Central memory CD8-positive, alpha-beta T cell (primary cell): Measurements from ENCODE around the gene MACROD2.

Experiments
- ATAC-seq: fragments of 150-1000 bp; cut with Tn5 transposase; replicated peaks from 2 replicates; pipeline ENCODE4 v1.10.0; 2022; ENCODE audit warnings: mild to moderate bottlenecking, moderate FRiP score, moderate number of reproducible peaks; ENCODE audit not compliant: poor library complexity, severe bottlenecking; ENCODE audit errors: extremely low read depth
- DNase-seq, 2 donors: peaks; one replicate each; pipeline ENCODE4 v3.0.0; 2021; ENCODE audit warnings: low spot score in 2 of 2
- H3K27ac Mint-ChIP-seq: one replicate; pipeline ENCODE4 v1.8.0; 2022; ENCODE audit warnings: low read depth, mild to moderate bottlenecking, moderate library complexity, mixed read lengths
- H3K27me3 Mint-ChIP-seq: one replicate; pipeline ENCODE4 v1.8.0; 2022; ENCODE audit warnings: mixed read lengths
- H3K36me3 Mint-ChIP-seq: one replicate; pipeline ENCODE4 v1.8.0; 2022; ENCODE audit warnings: mild to moderate bottlenecking, moderate library complexity, mixed read lengths; ENCODE audit not compliant: insufficient read depth
- H3K4me1 Mint-ChIP-seq: one replicate; pipeline ENCODE4 v1.8.0; 2022; ENCODE audit warnings: mixed read lengths
- H3K4me3 Mint-ChIP-seq: one replicate; pipeline ENCODE4 v1.8.0; 2022; ENCODE audit warnings: mild to moderate bottlenecking, moderate library complexity, mixed read lengths
- H3K9me3 Mint-ChIP-seq: one replicate; pipeline ENCODE4 v1.8.0; 2022; ENCODE audit warnings: mixed read lengths

The MACROD2 gene

DNA sequence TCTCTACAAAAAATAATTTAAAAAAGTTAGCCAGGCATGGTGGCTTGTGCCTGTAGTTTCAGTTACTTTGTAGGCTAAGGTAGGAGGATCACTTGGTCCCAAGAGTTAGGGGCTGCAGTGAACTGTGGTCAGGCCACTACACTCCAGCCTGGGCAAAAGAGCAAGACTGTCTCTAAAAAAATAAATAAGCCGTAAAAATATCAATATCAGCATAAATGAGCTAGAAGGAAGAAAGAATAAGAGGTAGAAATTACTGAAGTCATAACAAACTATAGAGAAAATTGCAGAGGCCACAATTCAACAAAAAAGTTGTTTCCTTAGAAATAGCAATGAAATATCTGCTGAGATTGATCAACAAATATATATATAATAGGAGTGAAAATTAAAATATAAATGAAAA lies 1169.4 kb downstream of the MACROD2 start:
- Mint-ChIP-seq H3K27me3 (no peaks in the 10 kb centered on the region), H3K9me3 (peaks cover 4% of the 10 kb centered on the region), H3K4me1 (peaks cover 6% of the 10 kb centered on the region), H3K36me3 (no peaks in the 10 kb centered on the region), H3K27ac (no peak overlapping the region), H3K4me3 (no peak overlapping the region)
- ATAC-seq, result no peak
- no peak for DNase-seq

DNA sequence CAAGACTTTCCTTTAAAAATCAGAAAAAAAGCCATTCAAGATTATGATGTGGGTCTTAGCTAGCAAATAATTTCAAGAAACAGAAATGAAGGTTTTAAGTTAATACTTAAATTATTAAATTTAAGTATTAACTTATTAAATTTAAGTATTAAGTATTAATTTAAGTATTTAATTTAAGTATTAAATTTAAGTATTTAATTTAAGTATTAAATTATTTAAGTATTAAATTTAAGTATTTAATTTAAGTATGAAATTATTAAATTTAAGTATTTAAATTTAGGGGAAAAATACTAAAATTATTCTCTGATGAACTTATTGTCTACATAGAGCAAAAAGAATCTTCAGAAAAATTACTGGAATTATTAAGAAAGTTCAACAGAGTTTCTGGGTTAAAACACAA lies 1171.4 kb downstream of the MACROD2 start:
- peaks cover 14% of the 10 kb centered on the region for H3K9me3 Mint-ChIP-seq
- H3K36me3 Mint-ChIP-seq, result no peaks in the 10 kb centered on the region
- DNase-seq, result no peak
- no peak overlapping the region for H3K27ac Mint-ChIP-seq
- H3K27me3 Mint-ChIP-seq, result no peaks in the 10 kb centered on the region
- H3K4me3 Mint-ChIP-seq, result no peak overlapping the region
- ATAC-seq, result no peak
- peaks cover 6% of the 10 kb centered on the region for H3K4me1 Mint-ChIP-seq

DNA sequence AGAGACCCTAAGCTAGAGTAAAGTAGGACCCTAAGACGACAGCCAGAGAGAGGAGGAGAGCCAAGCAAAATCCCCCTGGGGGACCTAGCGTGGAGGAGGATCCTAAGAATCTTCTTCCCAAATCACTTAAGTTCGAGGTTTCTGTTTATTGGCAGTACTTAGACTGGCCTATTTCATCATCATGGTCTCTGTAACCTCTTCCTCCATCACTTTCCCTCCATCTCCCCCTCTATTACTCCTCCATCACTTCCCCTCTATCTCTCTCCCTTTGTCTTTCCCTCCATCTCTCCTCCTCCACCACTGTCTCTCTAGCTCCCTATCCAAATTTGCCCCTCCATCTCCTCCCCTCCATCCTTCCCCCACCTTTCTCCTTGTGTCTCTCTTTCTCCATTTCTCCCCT lies 1175.7 kb downstream of the MACROD2 start:
- DNase-seq (no peak), ATAC-seq (no peak)
- H3K4me3 Mint-ChIP-seq, result no peak overlapping the region
- no peak overlapping the region for H3K27ac Mint-ChIP-seq
- peaks cover 14% of the 10 kb centered on the region for H3K9me3 Mint-ChIP-seq
- H3K27me3 Mint-ChIP-seq, result no peaks in the 10 kb centered on the region
- no peaks in the 10 kb centered on the region for H3K36me3 Mint-ChIP-seq
- no peaks in the 10 kb centered on the region for H3K4me1 Mint-ChIP-seq

DNA sequence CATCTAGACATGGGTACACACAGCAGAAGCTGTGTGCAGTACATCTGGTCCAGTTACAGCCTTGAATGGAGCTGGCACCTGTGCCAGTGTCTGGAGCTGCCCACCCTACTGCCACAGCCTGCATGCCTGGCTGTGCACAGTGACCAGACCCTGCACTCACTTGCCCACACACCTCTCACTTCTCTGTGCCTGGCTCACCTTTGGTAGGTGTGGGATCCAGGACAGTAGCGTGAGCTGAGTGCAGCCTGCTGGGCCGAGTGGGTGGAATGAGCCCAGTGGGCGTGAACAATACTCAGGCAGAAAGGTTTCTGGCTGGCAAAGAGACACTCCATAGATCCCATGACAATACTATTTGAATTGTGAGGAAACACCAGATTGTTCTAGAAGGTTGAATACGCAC lies 1181.6 kb downstream of the MACROD2 start:
- Mint-ChIP-seq H3K4me3 (no peak overlapping the region), H3K36me3 (no peaks in the 10 kb centered on the region), H3K27me3 (no peaks in the 10 kb centered on the region), H3K4me1 (no peaks in the 10 kb centered on the region), H3K9me3 (peaks cover 5% of the 10 kb centered on the region), H3K27ac (no peak overlapping the region)
- DNase-seq, result no peak
- no peak for ATAC-seq

DNA sequence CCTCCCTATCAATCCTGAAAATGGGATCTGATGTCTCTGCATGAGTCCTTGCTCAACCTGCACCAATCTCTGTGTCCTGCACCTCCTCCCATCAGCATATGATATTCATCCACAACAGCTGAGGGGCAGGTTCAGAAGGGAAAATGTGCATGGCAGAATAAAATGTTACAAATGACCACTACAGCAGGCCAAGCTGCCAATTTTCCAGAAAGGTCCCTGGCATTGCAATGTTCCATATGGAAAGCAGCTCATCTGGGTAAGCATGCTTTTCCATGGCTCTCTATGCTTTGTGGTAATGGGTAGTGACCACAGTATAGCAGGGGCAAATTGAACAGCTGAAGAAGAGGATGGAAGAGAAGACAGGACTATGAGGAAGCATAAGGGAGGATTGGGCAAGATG lies 1183.3 kb downstream of the MACROD2 start:
- no peak overlapping the region for H3K4me3 Mint-ChIP-seq
- H3K27ac Mint-ChIP-seq, result no peak overlapping the region
- no peak for ATAC-seq
- H3K27me3 Mint-ChIP-seq, result no peaks in the 10 kb centered on the region
- H3K36me3 Mint-ChIP-seq, result no peaks in the 10 kb centered on the region
- no peak for DNase-seq
- peaks cover 9% of the 10 kb centered on the region for H3K9me3 Mint-ChIP-seq
- no peaks in the 10 kb centered on the region for H3K4me1 Mint-ChIP-seq

DNA sequence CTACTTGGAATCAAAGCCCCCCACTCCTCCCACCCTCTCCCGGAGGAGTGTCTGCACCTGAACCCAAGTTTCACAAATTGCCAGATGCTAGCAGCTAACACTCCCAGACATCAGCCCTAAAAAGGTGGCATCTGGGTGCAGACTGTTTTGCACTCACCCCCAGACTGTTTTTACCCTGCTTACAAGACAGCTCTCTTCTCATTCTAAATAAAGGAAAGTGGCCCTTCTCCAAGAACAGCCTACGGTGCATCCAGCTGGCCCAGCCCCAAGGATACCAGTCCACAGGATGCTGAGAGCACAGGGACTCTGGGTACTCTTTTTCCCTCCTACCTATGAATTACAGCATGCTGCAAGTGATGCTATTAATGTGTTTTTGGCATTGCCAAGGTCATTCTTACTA lies 1184.1 kb downstream of the MACROD2 start:
- Mint-ChIP-seq H3K4me1 (no peaks in the 10 kb centered on the region), H3K27me3 (no peaks in the 10 kb centered on the region), H3K36me3 (no peaks in the 10 kb centered on the region), H3K9me3 (peaks cover 9% of the 10 kb centered on the region), H3K27ac (no peak overlapping the region), H3K4me3 (no peak overlapping the region)
- DNase-seq (no peak), ATAC-seq (no peak)

DNA sequence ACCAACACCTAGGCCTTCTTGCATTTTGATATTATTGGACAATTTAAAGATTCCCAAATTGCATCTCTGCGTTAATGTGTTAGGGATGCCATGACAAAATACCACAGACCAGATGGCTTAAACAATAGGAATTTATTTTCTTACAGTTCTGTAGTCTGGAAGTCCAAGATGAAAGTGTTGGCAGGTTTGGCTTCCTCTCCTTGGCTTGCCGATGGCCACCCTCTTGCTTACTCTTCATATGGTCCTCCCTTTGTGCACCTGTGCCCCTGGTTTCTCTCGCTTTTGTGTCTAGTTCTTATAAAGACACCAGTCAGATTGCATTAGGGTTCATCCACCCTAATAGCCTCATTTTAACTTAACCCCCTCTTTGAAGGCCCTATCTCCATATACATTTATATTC lies 1184.5 kb downstream of the MACROD2 start:
- Mint-ChIP-seq H3K36me3 (no peaks in the 10 kb centered on the region), H3K4me1 (no peaks in the 10 kb centered on the region), H3K4me3 (no peak overlapping the region), H3K27me3 (no peaks in the 10 kb centered on the region), H3K27ac (no peak overlapping the region), H3K9me3 (peaks cover 9% of the 10 kb centered on the region)
- no peak for DNase-seq
- no peak for ATAC-seq

DNA sequence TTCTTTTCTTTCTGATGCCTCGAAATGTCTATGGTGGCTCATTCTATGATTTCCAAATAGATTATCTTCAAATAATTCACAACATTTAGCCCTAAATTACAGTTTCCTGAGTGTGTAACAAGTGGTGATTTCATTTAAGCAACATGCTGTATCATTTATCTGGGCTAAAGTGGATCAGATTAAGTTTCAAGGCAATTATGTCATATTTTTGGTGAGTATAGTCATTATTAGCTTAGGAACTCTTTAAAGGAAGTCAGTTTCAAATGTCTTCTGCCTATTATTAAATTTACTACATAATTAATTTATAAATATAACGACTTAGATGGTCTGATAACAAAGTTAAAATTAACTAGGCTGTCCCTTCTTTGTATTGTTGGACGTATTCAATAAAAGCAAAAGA lies 1190.0 kb downstream of the MACROD2 start:
- DNase-seq (no peak), ATAC-seq (no peak)
- peaks cover 9% of the 10 kb centered on the region for H3K9me3 Mint-ChIP-seq
- no peaks in the 10 kb centered on the region for H3K36me3 Mint-ChIP-seq
- no peaks in the 10 kb centered on the region for H3K27me3 Mint-ChIP-seq
- no peak overlapping the region for H3K27ac Mint-ChIP-seq
- no peaks in the 10 kb centered on the region for H3K4me1 Mint-ChIP-seq
- H3K4me3 Mint-ChIP-seq, result no peak overlapping the region

DNA sequence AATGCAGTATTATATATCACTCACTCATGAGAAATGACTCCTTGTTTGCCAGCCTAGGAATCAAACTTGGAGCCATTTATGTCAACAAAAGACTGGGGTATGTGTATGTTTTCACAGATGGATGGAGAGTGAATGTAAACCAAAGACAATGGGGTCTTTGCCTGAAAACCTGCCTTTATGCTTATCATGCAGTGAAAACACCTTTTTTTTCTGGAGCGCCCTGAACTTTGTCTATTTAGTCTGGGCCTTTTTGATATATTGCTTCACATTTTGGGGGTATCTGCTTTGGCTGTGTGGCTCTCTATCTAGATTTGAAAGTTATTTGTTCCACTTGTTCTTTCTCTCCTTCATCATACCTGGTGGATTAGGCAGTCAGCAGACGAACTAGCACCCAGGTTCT lies 1190.6 kb downstream of the MACROD2 start:
- DNase-seq (no peak), ATAC-seq (no peak)
- Mint-ChIP-seq H3K9me3 (peaks cover 15% of the 10 kb centered on the region), H3K27ac (no peak overlapping the region), H3K4me3 (no peak overlapping the region), H3K36me3 (no peaks in the 10 kb centered on the region), H3K4me1 (no peaks in the 10 kb centered on the region), H3K27me3 (no peaks in the 10 kb centered on the region)

DNA sequence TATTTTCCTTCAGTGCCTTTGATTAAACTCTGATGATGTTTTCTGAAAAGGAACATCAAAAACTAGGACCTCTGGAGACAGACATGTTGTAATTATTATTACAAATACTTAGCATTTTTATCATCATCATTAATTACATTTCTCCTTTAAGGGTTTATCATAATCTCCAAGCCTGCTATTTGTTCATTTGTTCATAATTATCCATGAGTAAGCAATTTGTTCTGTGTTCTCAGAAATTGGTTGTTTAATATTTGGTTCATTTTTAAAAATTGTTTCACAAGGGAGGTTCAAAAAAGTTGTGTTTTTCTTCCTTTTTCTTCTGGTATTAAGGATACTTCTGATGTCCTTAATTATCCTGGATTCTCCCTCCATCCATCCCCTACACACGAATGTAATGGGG lies 1192.3 kb downstream of the MACROD2 start:
- Mint-ChIP-seq H3K4me1 (no peaks in the 10 kb centered on the region), H3K36me3 (peaks cover 2% of the 10 kb centered on the region), H3K27me3 (no peaks in the 10 kb centered on the region), H3K4me3 (no peak overlapping the region), H3K9me3 (peaks cover 16% of the 10 kb centered on the region), H3K27ac (no peak overlapping the region)
- ATAC-seq, result no peak
- no peak for DNase-seq

DNA sequence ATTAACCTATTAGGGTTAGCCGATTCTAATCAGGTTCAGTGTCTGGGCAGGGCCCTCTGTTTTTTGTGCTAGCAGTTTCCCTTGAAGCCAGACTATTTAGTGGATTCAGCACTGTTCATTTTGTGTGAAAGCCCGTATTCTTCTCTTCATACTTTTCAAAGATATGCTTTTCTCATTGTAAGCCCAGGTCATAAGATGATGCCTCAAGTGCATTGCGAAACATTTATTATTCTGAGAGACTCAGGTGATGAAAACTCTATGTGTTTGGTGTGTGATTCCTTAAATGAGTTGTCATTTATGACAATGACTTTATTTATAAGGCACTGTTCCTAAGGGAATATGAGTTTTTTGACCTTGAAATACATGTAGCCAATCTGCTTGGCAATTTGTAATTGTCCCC lies 1193.1 kb downstream of the MACROD2 start:
- no peaks in the 10 kb centered on the region for H3K4me1 Mint-ChIP-seq
- H3K9me3 Mint-ChIP-seq, result peaks cover 13% of the 10 kb centered on the region
- DNase-seq (no peak), ATAC-seq (no peak)
- peaks cover 2% of the 10 kb centered on the region for H3K36me3 Mint-ChIP-seq
- H3K27me3 Mint-ChIP-seq, result no peaks in the 10 kb centered on the region
- no peak overlapping the region for H3K27ac Mint-ChIP-seq
- no peak overlapping the region for H3K4me3 Mint-ChIP-seq

DNA sequence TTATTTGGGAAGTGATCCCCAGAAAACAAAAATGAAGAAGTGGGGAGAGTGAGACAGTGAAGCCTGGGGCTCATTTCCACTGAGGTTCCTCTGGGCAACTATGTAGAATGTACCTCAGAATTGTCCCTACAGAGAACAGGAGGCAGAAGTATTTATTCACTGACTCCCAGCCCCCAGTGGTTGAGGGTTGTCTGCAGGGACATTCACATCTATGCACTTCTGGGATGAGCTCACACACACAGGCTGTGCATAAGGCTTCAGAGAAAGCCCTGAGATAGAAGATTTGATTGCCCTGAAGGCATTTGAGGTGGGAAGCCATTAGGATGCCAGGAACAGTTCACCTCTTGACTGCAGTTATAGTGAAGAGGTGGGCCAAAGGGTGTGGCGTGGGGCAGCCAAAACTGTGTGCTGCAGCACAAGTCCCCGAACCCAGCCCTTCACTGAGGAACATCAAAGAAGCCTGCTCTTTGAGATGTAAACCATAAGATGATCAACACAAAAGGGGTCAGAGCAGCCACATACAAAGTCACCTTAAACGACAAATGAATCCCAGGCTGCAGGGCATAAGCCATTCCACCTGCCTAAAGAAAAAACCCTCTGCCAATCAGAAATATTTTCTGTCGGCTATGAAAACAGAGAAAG lies 1195.9 kb downstream of the MACROD2 start:
- ATAC-seq (no peak), DNase-seq (no peak)
- Mint-ChIP-seq H3K36me3 (peaks cover 2% of the 10 kb centered on the region), H3K9me3 (peaks cover 13% of the 10 kb centered on the region), H3K4me3 (no peak overlapping the region), H3K4me1 (no peaks in the 10 kb centered on the region), H3K27me3 (no peaks in the 10 kb centered on the region), H3K27ac (no peak overlapping the region)

DNA sequence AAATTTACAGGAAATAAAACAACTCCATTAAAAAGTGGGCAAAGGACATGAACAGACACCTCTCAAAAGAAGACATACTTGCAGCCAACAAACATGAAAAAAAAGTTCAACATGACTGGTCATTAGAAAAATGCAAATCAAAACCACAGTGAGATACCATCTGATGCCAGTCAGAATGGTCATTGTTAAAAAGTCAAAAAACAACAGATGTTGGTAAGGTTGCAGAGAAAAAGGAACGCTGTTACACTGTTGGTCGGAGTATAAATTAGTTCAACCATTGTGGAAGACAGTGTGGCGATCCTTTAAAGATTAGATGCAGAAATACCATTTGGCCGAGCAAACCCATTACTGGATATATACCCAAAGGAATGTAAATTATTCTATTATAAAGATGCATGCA lies 1200.1 kb downstream of the MACROD2 start:
- DNase-seq, result no peak
- Mint-ChIP-seq H3K9me3 (peaks cover 8% of the 10 kb centered on the region), H3K27ac (no peak overlapping the region), H3K27me3 (no peaks in the 10 kb centered on the region), H3K4me1 (no peaks in the 10 kb centered on the region), H3K36me3 (peaks cover 2% of the 10 kb centered on the region), H3K4me3 (no peak overlapping the region)
- no peak for ATAC-seq
